HepG2 (cell line): ENCODE measurements around the gene RBM8A. TPM values are rescaled to one million over a fixed set of nuclear protein-coding genes. Genes with fewer than 3 reads are reported as not detected.
A peak's percentile ranks its signal among the peaks of the same experiment; 100 is the strongest.

Experiments used
- ELF1 ChIP-seq: sonication (generic); formaldehyde crosslinking; IDR thresholded peaks from 2 replicates; pipeline ENCODE4 v1.4.0; 2020; ENCODE audit warnings: missing genetic modification reagents
- KDM5B ChIP-seq: sonication (generic); formaldehyde crosslinking; IDR thresholded peaks from 2 replicates; pipeline ENCODE4 v1.4.0; 2020; ENCODE audit warnings: missing genetic modification reagents, mild to moderate bottlenecking, borderline replicate concordance
- KLF11 ChIP-seq: IDR thresholded peaks from 2 replicates; pipeline ENCODE4 v1.6.1; 2016; ENCODE audit warnings: missing compliant biosample characterization
- MEF2D ChIP-seq: sonication (generic); formaldehyde crosslinking; IDR thresholded peaks from 2 replicates; pipeline ENCODE4 v1.5.1; 2020; ENCODE audit warnings: mild to moderate bottlenecking, missing genetic modification reagents
- MEIS2 ChIP-seq: sonication (generic); formaldehyde crosslinking; IDR thresholded peaks from 2 replicates; pipeline ENCODE4 v1.9.0; 2021; ENCODE audit warnings: mild to moderate bottlenecking, missing genetic modification reagents
- MTA3 ChIP-seq: sonication (generic); formaldehyde crosslinking; IDR thresholded peaks from 2 replicates; pipeline ENCODE4 v1.4.0; 2020; ENCODE audit warnings: missing genetic modification reagents
- NR2C2 ChIP-seq: sonication (generic); formaldehyde crosslinking; IDR thresholded peaks from 2 replicates; pipeline ENCODE4 v1.4.0; 2020; ENCODE audit warnings: missing genetic modification reagents, mild to moderate bottlenecking, moderate library complexity, borderline replicate concordance
- SNAPC5 ChIP-seq: sonication (generic); formaldehyde crosslinking; IDR thresholded peaks from 2 replicates; pipeline ENCODE4 v1.8.1; 2023; ENCODE audit warnings: mild to moderate bottlenecking, missing genetic modification reagents, borderline replicate concordance
- SP1 ChIP-seq, 2 experiments: fragments of 450-650 bp in 1 of 2; sonication (generic) in 1 of 2; formaldehyde crosslinking in 1 of 2; IDR thresholded peaks; 2 replicates each; pipeline versions ENCODE4 v1.4.0 to v1.6.1; 2016 to 2020; ENCODE audit warnings: missing genetic modification reagents in 1 of 2
- THAP7 ChIP-seq: sonication (generic); formaldehyde crosslinking; IDR thresholded peaks from 2 replicates; pipeline ENCODE4 v1.8.1; 2023; ENCODE audit warnings: mild to moderate bottlenecking, missing genetic modification reagents
- THAP9 ChIP-seq: sonication (generic); formaldehyde crosslinking; IDR thresholded peaks from 2 replicates; pipeline ENCODE4; 2020; ENCODE audit warnings: missing genetic modification reagents, mild to moderate bottlenecking, borderline replicate concordance
- TSC22D2 ChIP-seq: sonication (generic); formaldehyde crosslinking; IDR thresholded peaks from 2 replicates; pipeline ENCODE4 v1.5.1; 2020; ENCODE audit warnings: missing genetic modification reagents, mild to moderate bottlenecking, borderline replicate concordance
- ZBTB25 ChIP-seq: IDR thresholded peaks from 2 replicates; pipeline ENCODE4 v1.6.1; 2018; ENCODE audit warnings: missing genetic modification reagents
- ZBTB37 ChIP-seq: sonication (generic); formaldehyde crosslinking; IDR thresholded peaks from 2 replicates; pipeline ENCODE4 v1.4.0; 2020; ENCODE audit warnings: mild to moderate bottlenecking, missing genetic modification reagents
- ZKSCAN5 ChIP-seq: sonication (generic); formaldehyde crosslinking; IDR thresholded peaks from 2 replicates; pipeline ENCODE4 v1.5.1; 2020; ENCODE audit warnings: mild to moderate bottlenecking, missing genetic modification reagents
- ZMYM4 ChIP-seq: sonication (generic); formaldehyde crosslinking; IDR thresholded peaks from 2 replicates; pipeline ENCODE4 v1.8.1; 2023; ENCODE audit warnings: mild to moderate bottlenecking, missing genetic modification reagents
- ZNF274 ChIP-seq: sonication (generic); formaldehyde crosslinking; IDR thresholded peaks from 2 replicates; pipeline ENCODE4 v1.5.1; 2020; ENCODE audit warnings: mild to moderate bottlenecking, missing genetic modification reagents
- ZNF292 ChIP-seq: sonication (generic); formaldehyde crosslinking; IDR thresholded peaks from 2 replicates; pipeline ENCODE4 v1.8.1; 2022; ENCODE audit warnings: mild to moderate bottlenecking, low read depth, missing genetic modification reagents, borderline replicate concordance
- ZNF501 ChIP-seq: sonication (generic); formaldehyde crosslinking; IDR thresholded peaks from 2 replicates; pipeline ENCODE4 v1.5.1; 2020; ENCODE audit warnings: mild to moderate bottlenecking, moderate library complexity, missing genetic modification reagents
- ZNF546 ChIP-seq: sonication (generic); formaldehyde crosslinking; conservative IDR thresholded peaks from 2 replicates; pipeline ENCODE4 v1.8.1; 2023; ENCODE audit warnings: mild to moderate bottlenecking, missing genetic modification reagents
- ZNF556 ChIP-seq: sonication (generic); formaldehyde crosslinking; IDR thresholded peaks from 2 replicates; pipeline ENCODE4 v1.4.0; 2020; ENCODE audit warnings: mild to moderate bottlenecking, missing genetic modification reagents, borderline replicate concordance
- ZNF619 ChIP-seq: sonication (generic); formaldehyde crosslinking; IDR thresholded peaks from 2 replicates; pipeline ENCODE4 v1.4.0; 2020; ENCODE audit warnings: mild to moderate bottlenecking, missing genetic modification reagents
- ZSCAN29 ChIP-seq: sonication (generic); formaldehyde crosslinking; conservative IDR thresholded peaks from 2 replicates; pipeline ENCODE4 v1.4.0; 2020; ENCODE audit warnings: mild to moderate bottlenecking, missing genetic modification reagents
- polyA plus RNA-seq, 8 experiments: library from polyadenylated mRNA; depleted of rRNA in 3 of 8; stranded (reverse) in 7 of 8; unstranded in 1 of 8; fragments of >200 nt; fragmentation: Illumina TruSeq in 4 of 8; extraction: Trizol in 4 of 8; gene quantifications; 2 replicates each; pipeline versions ENCODE4 v1.2.1 to v1.2.3, GENCODE V29; 2011 to 2016; ENCODE audit warnings: low read depth in 4 of 8, missing spikeins in 1 of 8, mixed read lengths in 1 of 8; ENCODE audit not compliant: insufficient read depth in 1 of 8
- total RNA-seq, 5 experiments: library from RNA; depleted of rRNA; stranded (reverse); fragments of >200 nt; fragmentation: Illumina TruSeq; extraction: Trizol; gene quantifications; 2 replicates each; pipeline ENCODE4 v1.2.3, GENCODE V29; 2016; ENCODE audit warnings: low read depth in 1 of 5

The RBM8A gene
- total and polyA plus RNA-seq, 2 of the 13 experiments (the other 11 are each of a cell fraction or from before 2014, with no cell fraction given) = 106 to 162 TPM

GRCh38 chr1:145964328-145965118 lies 37.2 kb upstream of the RBM8A start, which contains the start of the genes ANKRD34A and POLR3GL (continued):
- TF ChIP-seq ZSCAN29 (CRISPR knock-in tag) (peak; percentile 62; the same call in 1 of the 2 replicates), ZNF274 (CRISPR knock-in tag) (no peak), ZBTB25 (CRISPR knock-in tag) (no peak), THAP7 (CRISPR knock-in tag) (no peak), ZNF556 (CRISPR knock-in tag) (peak; percentile 67; the same call in 1 of the 2 replicates), MEIS2 (CRISPR knock-in tag) (no peak), SNAPC5 (CRISPR knock-in tag) (0 out of 2 replicates have a peak, but pooled peaks have one; percentile 33), ZMYM4 (peak; percentile 24; the same call in 1 of the 2 replicates), ZNF501 (peak; percentile 62), KDM5B (CRISPR knock-in tag) (peak; percentile 59; the same call in 1 of the 2 replicates), NR2C2 (CRISPR knock-in tag) (peak; percentile 70; the same call in 1 of the 2 replicates), ZNF546 (CRISPR knock-in tag) (no peak), TSC22D2 (CRISPR knock-in tag) (peak; percentile 54; the same call in 1 of the 2 replicates), KLF11 (0 out of 2 replicates have a peak, but pooled peaks have one; percentile 49), THAP9 (peak; percentile 75; the same call in 1 of the 2 replicates), SP1 (IDR thresholded peaks at IDR 0.05) (no peak), SP1 (CRISPR knock-in tag; IDR thresholded peaks at IDR 0.05) (peak; percentile 29; the same call in 1 of the 2 replicates), MTA3 (CRISPR knock-in tag) (no peak), ZNF292 (CRISPR knock-in tag) (no peak), MEF2D (CRISPR knock-in tag) (0 out of 2 replicates have a peak, but pooled peaks have one; percentile 22), ELF1 (CRISPR knock-in tag) (peak; percentile 74), ZNF619 (CRISPR knock-in tag) (no peak), ZKSCAN5 (CRISPR knock-in tag) (no peak), ZBTB37 (no peak)
